HG02981 (cell line): ENCODE data around the gene NFIL3.
A peak's percentile ranks its signal among the peaks of the same experiment; 100 is the strongest.
"Not testable (repeated sequence)": the region's sequence is repeated elsewhere in the genome, so short reads cannot be mapped to it uniquely, and the experiment has no call there.

ENCODE experiments used
- ATAC-seq: cut with Tn5 transposase; IDR thresholded peaks from one replicate; pipeline ENCODE4 v1.9.1; 2021; ENCODE audit warnings: mild to moderate bottlenecking, moderate library complexity; ENCODE audit not compliant: unreplicated experiment

NFIL3 gene

GRCh38 chr9:91423785-91424402, at the start of gene NFIL3:
NFIL3 (minus strand) TSS chr9:91423832; CDS start chr9:91410734, 13,098 bp downstream.
- ATAC-seq: peak; percentile 82

GRCh38 chr9:91471524-91471923, 47.9 kb upstream of the NFIL3 start:
- ATAC-seq: not testable (repeated sequence)

GRCh38 chr9:91465420-91465819, 41.8 kb upstream of the NFIL3 start:
- no peak for ATAC-seq

- ATAC-seq: no peak
These were observed 35.3 kb upstream of the NFIL3 start for GRCh38 chr9:91458906-91459305.

GRCh38 chr9:91452844-91453243, 29.2 kb upstream of the NFIL3 start:
- no peak for ATAC-seq

- ATAC-seq: no peak
These were observed 28.0 kb upstream of the NFIL3 start for GRCh38 chr9:91451431-91452270.

GRCh38 chr9:91445135-91445534, 21.5 kb upstream of the NFIL3 start:
- ATAC-seq: no peak

- ATAC-seq: no peak
These were observed 20.4 kb upstream of the NFIL3 start for GRCh38 chr9:91443994-91444392.

GRCh38 chr9:91443321-91443993, 19.8 kb upstream of the NFIL3 start:
- ATAC-seq: no peak

GRCh38 chr9:91436841-91437240, 13.2 kb upstream of the NFIL3 start:
- no peak for ATAC-seq

- no peak for ATAC-seq
These were observed 9.5 kb upstream of the NFIL3 start for GRCh38 chr9:91433180-91433579.

GRCh38 chr9:91431485-91431884, 7.9 kb upstream of the NFIL3 start:
- ATAC-seq: no peak

- ATAC-seq: no peak
These were observed 5.9 kb upstream of the NFIL3 start for GRCh38 chr9:91429501-91429900.

- no peak for ATAC-seq
These were observed 5.3 kb upstream of the NFIL3 start for GRCh38 chr9:91428927-91429351.

- no peak for ATAC-seq
These were observed 4.8 kb upstream of the NFIL3 start for GRCh38 chr9:91428436-91428835.

GRCh38 chr9:91427873-91428272, 4.2 kb upstream of the NFIL3 start:
- ATAC-seq: no peak

- no peak for ATAC-seq
These were observed 2.6 kb upstream of the NFIL3 start for GRCh38 chr9:91426123-91426745.

- ATAC-seq: no peak
These were observed 1.6 kb upstream of the NFIL3 start for GRCh38 chr9:91425271-91425670.

- ATAC-seq: peak; percentile 16
These were observed 958 bp upstream of the NFIL3 start for GRCh38 chr9:91424403-91425176.
